Upper lobe of right lung (tissue), 1 donor: Measurements from ENCODE around the gene LPIN2. TPM values are rescaled to one million over a fixed set of nuclear protein-coding genes. Genes with fewer than 3 reads are reported as not detected.

ENCODE experiments used
- ATAC-seq: fragments of 200-7000 bp; cut with Tn5 transposase; one replicate; pipeline ENCODE4 v1.9.1; 2020; ENCODE audit warnings: mild to moderate bottlenecking, moderate library complexity
- DNase-seq: peaks from one replicate; pipeline ENCODE4 v3.0.0-alpha.2; 2020
- H3K27ac ChIP-seq: fragments of 200-600 bp; one replicate; pipeline ENCODE4 v1.8.0; 2022
- H3K27me3 ChIP-seq: fragments of 200-600 bp; one replicate; pipeline ENCODE4 v1.8.0; 2022; ENCODE audit warnings: mild to moderate bottlenecking
- H3K36me3 ChIP-seq: fragments of 200-600 bp; one replicate; pipeline ENCODE4 v1.8.0; 2022
- H3K4me1 ChIP-seq: fragments of 200-600 bp; one replicate; pipeline ENCODE4 v1.8.0; 2022
- H3K4me3 ChIP-seq: fragments of 200-600 bp; one replicate; pipeline ENCODE4 v1.8.0; 2022; ENCODE audit warnings: mild to moderate bottlenecking
- H3K9me3 ChIP-seq: fragments of 200-600 bp; one replicate; pipeline ENCODE4 v1.8.0; 2022
- intact Hi-C: fragments of 100-400 bp; cut with DNase I; formaldehyde crosslinking; loops from one replicate; pipeline ENCODE4 v1.11.0; 2022
- long read RNA-seq: library from polyadenylated mRNA; unstranded; transcript quantifications from one replicate; pipeline ENCODE4 v2.0.0, GENCODE V29; 2021
- total RNA-seq: library from RNA; stranded (reverse); fragmentation: NEBNext Ultra II Directional; extraction: Animal tissue kit (Norgen Biotek cat#: 25700); gene quantifications from one replicate; pipeline ENCODE4 v1.2.1, GENCODE V29; 2021
- TF ChIP-seq, protein P1 (sequence below): fragments of 200-600 bp; IDR thresholded peaks from one replicate; pipeline ENCODE4 v1.8.0; 2022; ENCODE audit warnings: antibody characterized with exemption
- donor health status: DM: no; HTN: yes; CAD: no; lungs with severe emphysema.

Gene LPIN2, protein sequence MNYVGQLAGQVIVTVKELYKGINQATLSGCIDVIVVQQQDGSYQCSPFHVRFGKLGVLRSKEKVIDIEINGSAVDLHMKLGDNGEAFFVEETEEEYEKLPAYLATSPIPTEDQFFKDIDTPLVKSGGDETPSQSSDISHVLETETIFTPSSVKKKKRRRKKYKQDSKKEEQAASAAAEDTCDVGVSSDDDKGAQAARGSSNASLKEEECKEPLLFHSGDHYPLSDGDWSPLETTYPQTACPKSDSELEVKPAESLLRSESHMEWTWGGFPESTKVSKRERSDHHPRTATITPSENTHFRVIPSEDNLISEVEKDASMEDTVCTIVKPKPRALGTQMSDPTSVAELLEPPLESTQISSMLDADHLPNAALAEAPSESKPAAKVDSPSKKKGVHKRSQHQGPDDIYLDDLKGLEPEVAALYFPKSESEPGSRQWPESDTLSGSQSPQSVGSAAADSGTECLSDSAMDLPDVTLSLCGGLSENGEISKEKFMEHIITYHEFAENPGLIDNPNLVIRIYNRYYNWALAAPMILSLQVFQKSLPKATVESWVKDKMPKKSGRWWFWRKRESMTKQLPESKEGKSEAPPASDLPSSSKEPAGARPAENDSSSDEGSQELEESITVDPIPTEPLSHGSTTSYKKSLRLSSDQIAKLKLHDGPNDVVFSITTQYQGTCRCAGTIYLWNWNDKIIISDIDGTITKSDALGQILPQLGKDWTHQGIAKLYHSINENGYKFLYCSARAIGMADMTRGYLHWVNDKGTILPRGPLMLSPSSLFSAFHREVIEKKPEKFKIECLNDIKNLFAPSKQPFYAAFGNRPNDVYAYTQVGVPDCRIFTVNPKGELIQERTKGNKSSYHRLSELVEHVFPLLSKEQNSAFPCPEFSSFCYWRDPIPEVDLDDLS
- 50.7 TPM for total RNA-seq
- long read RNA-seq, partial matches to known transcripts: 13 of 33 reads
- long read RNA-seq, other reads (novel, unspliced or antisense): 20 of 33 reads

DNA sequence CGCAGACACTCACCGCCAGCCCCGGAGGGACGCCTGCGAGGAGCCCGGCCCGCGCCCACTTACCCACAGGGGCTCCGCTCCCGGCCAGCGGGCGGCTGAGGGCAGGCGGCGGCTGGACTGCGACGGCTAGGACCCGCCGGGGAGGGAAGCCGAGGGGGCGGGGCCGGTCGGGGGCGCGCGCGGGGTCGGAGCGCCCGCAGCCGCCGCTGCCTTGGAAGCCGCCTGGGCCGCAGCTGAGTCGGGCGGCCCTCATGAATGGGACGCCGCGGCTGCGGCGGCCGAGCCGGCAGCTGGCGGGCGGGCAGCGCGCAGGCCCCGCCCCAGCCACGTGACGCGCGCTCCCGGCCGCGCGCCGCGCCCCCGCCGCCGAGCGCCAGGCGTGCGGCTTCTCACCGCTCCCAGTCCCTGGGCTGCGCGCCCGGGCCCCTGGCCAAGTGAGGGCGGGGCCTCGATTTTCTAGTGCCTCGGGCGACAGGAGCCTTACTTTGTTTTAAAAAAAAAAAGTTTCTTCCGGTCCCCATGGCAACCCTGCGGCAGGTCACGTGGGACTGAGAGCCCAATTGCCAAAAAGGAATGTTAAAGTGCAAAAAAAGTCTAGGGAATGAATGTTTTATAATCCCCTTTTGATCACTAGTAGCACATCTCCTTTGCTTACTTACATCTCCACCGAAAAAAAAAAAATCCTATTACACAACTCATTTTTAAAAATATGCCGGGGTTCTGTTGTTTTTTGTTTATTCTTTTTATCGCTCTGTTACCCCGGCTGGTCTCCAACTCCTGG lies at the start of gene LPIN2:
TSS of gene LPIN2 (minus strand) at position 121 of the 781 bp plus-strand sequence. CDS start 52,304 bp downstream, outside the sequence.
- DNase-seq: peak; percentile 99
- peak within 1 kb of the TSS; percentile 79 for H3K4me3 ChIP-seq
- peak; percentile 89 for ATAC-seq
- peaks cover 6% of the 10 kb centered on the region for H3K36me3 ChIP-seq
- H3K27me3 ChIP-seq: no peaks in the 10 kb centered on the region
- no peaks in the 10 kb centered on the region for H3K9me3 ChIP-seq
- peaks cover 50% of the 10 kb centered on the region for H3K4me1 ChIP-seq
- intact Hi-C loops: no loop called here
- H3K27ac ChIP-seq: peak within 1 kb of the TSS; percentile 86
- TF ChIP-seq, protein P1, sequence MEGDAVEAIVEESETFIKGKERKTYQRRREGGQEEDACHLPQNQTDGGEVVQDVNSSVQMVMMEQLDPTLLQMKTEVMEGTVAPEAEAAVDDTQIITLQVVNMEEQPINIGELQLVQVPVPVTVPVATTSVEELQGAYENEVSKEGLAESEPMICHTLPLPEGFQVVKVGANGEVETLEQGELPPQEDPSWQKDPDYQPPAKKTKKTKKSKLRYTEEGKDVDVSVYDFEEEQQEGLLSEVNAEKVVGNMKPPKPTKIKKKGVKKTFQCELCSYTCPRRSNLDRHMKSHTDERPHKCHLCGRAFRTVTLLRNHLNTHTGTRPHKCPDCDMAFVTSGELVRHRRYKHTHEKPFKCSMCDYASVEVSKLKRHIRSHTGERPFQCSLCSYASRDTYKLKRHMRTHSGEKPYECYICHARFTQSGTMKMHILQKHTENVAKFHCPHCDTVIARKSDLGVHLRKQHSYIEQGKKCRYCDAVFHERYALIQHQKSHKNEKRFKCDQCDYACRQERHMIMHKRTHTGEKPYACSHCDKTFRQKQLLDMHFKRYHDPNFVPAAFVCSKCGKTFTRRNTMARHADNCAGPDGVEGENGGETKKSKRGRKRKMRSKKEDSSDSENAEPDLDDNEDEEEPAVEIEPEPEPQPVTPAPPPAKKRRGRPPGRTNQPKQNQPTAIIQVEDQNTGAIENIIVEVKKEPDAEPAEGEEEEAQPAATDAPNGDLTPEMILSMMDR: no peak

DNA sequence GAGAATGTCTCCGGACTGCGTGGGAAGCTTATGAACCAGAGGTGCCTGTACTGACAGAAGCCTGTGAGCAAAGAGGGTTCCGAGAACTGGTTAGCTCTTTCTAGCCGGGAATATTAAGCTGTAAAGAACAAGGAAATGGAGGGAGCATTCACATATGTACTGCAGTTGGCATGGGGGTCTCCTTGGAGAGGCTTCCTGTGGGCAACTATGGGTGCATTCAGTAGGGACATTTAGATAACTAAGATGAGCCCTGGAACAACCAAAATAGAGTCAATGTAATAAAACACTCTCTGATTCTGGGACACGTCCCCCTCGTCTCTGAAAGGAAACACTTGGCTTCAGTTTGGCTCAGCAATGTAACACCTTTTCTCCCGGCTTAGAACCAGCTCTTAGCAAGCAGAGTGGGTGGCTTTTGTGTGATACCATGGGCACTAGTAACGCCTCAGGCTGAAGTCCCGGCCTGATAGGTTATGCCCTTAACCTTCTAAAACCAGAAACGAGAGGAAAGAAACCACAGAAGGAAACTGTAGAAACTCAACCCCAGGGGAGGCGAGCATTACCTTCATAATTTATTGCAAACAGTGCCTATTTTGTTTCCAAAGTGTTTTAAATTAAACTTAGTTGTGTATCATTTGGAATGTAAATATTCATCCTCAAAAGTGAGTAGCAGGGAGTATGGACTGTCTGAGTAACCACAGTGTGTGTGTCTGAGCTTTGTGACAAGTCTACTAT lies 48.8 kb upstream of the LPIN2 start:
- no peak for ATAC-seq
- DNase-seq: no peak
- Histone ChIP-seq H3K27ac (peak overlapping the region; percentile 74), H3K4me1 (peaks cover 27% of the 10 kb centered on the region), H3K9me3 (no peaks in the 10 kb centered on the region), H3K27me3 (no peaks in the 10 kb centered on the region), H3K36me3 (no peaks in the 10 kb centered on the region), H3K4me3 (no peak overlapping the region)
- intact Hi-C loops: no loop called here
- TF ChIP-seq, protein P1: no peak

DNA sequence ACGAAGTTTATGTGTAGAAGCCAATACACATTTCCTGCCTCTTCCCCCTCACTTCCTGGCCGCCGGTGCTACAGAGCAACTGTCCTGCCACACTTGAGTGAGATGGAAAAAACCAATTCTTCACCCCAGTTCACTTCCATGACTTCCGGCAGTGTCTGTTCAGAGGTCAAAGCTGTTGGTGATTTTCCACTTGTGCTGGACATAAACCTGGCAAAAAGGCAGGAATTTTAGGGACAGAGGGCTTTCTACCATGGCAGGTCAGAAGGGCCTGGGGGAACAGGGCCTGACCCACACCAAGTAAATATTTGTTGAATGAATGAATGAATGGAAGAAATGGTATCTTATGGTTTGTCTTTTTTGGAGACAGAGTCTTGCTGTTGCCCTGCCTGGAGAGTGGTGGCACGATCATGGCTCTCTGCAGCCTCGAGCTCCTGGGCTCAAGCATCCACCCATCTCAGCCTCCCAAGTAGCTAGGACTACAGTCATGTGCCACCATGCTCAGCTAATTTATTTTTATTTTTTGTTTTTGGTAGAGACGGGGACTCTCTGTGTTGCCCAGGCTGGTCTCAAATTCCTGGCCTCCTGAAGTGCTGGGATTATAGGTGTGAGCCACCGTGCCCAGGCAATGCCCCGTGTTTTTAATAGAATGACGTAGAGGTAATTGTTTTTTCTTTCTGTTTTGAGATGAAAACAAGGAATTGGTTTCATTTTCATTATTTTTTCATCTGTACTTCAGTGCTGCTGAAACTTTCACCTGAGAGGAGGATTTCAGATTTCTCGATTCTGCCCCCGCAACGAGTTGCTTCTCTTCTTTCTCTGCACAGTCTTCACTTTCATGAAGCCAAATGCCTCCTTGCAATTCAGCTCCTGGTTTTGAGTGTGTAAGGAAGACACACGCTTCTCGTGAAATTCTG lies 48.0 kb upstream of the LPIN2 start:
- no peaks in the 10 kb centered on the region for H3K9me3 ChIP-seq
- H3K4me1 ChIP-seq: peaks cover 27% of the 10 kb centered on the region
- no peaks in the 10 kb centered on the region for H3K36me3 ChIP-seq
- ATAC-seq (no peak), DNase-seq (no peak)
- H3K27me3 ChIP-seq: no peaks in the 10 kb centered on the region
- intact Hi-C loops: no loop called here
- H3K4me3 ChIP-seq: no peak overlapping the region
- peak overlapping the region; percentile 74 for H3K27ac ChIP-seq
- TF ChIP-seq, protein P1: no peak

DNA sequence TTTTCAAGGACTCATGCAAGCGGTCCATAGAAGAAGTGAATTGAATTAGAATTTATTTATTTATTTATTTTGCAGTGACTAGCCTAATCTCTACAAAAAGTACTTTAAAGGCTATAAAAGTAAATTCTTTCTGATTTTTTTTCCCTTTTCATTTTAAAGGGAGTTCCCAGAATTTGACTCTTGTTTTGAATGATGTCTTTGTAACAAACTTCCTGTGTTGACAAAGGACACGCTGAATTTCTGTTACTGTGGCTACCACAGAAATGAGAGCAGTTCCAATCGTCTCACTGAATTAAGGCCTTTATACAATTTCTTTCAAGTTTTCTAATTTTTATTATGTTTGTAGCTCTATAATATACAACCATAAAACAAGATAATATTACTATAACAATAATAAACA lies 46.3 kb upstream of the LPIN2 start:
- Histone ChIP-seq H3K27me3 (no peaks in the 10 kb centered on the region), H3K36me3 (no peaks in the 10 kb centered on the region), H3K9me3 (no peaks in the 10 kb centered on the region), H3K4me1 (peaks cover 27% of the 10 kb centered on the region), H3K27ac (peak overlapping the region; percentile 74), H3K4me3 (no peak overlapping the region)
- DNase-seq: no peak
- intact Hi-C loops: no loop called here
- TF ChIP-seq, protein P1: no peak
- no peak for ATAC-seq
